Liver (tissue), 9 donors: ENCODE measurements around the gene HIVEP2. TPM values are rescaled to one million over a fixed set of nuclear protein-coding genes. Genes with fewer than 3 reads are reported as not detected.

Experiments used
- DNase-seq: peaks from one replicate; pipeline ENCODE4 v3.0.0-alpha.2; 2017; ENCODE audit warnings: low spot score
- H3K27ac ChIP-seq, 2 donors: one replicate each; pipeline ENCODE4 v1.7.0; 2013; ENCODE audit warnings: inconsistent platforms in 2 of 2, low read length in 2 of 2, control low read depth in 1 of 2, low read depth in 1 of 2, mild to moderate bottlenecking in 1 of 2
- H3K27me3 ChIP-seq, 4 donors: one replicate each; pipeline versions ENCODE4 v1.6.1 to v1.7.0; 2013; ENCODE audit warnings: low read length in 3 of 4, inconsistent platforms in 1 of 4, mild to moderate bottlenecking in 1 of 4, moderate library complexity in 1 of 4; ENCODE audit not compliant: control insufficient read depth in 4 of 4, insufficient read depth in 4 of 4
- H3K36me3 ChIP-seq, 4 donors: one replicate each; pipeline versions ENCODE4 v1.6.1 to v1.7.0; 2013; ENCODE audit warnings: low read length in 3 of 4, mild to moderate bottlenecking in 3 of 4, low read depth in 1 of 4, moderate library complexity in 1 of 4; ENCODE audit not compliant: control insufficient read depth in 4 of 4, insufficient read depth in 3 of 4
- H3K4me1 ChIP-seq, 4 donors: one replicate each; pipeline versions ENCODE4 v1.6.1 to v1.7.0; 2013; ENCODE audit warnings: low read length in 3 of 4, mild to moderate bottlenecking in 3 of 4, moderate library complexity in 1 of 4; ENCODE audit not compliant: control insufficient read depth in 4 of 4, insufficient read depth in 4 of 4
- H3K4me3 ChIP-seq, 3 donors: one replicate each; pipeline versions ENCODE4 v1.6.1 to v1.7.0; 2013; ENCODE audit warnings: low read length in 3 of 3, control low read depth in 1 of 3, low read depth in 1 of 3, mild to moderate bottlenecking in 1 of 3
- H3K9ac ChIP-seq, 2 donors: one replicate each; pipeline ENCODE4 v1.7.0; 2013; ENCODE audit warnings: low read length in 2 of 2, mild to moderate bottlenecking in 2 of 2, moderate library complexity in 2 of 2, control low read depth in 1 of 2, low read depth in 1 of 2
- H3K9me3 ChIP-seq, 4 donors: one replicate each; pipeline versions ENCODE4 v1.6.1 to v1.7.0; 2013; ENCODE audit warnings: low read length in 3 of 4; ENCODE audit not compliant: control insufficient read depth in 4 of 4
- CTCF ChIP-seq: fragments of 150-350 bp; IDR thresholded peaks from 2 replicates; pipeline ENCODE4 v1.5.1; 2017; ENCODE audit warnings: improper control_type of control experiment, low read depth, low read length; ENCODE audit not compliant: missing input control
- EGR1 ChIP-seq, 2 donors: IDR thresholded peaks; 2 replicates each; pipeline ENCODE4 v1.6.1; 2016 to 2018; ENCODE audit warnings: antibody characterized with exemption in 2 of 2, low read depth in 2 of 2
- FOXA1 ChIP-seq: IDR thresholded peaks from 2 replicates; pipeline ENCODE4 v1.6.1; 2016; ENCODE audit warnings: antibody characterized with exemption
- FOXA2 ChIP-seq: IDR thresholded peaks from 2 replicates; pipeline ENCODE4 v1.6.1; 2016; ENCODE audit warnings: antibody characterized with exemption
- GABPA ChIP-seq, 2 donors: IDR thresholded peaks in 1 of 2; conservative IDR thresholded peaks in 1 of 2; 2 replicates each; pipeline ENCODE4 v1.6.1; 2016; ENCODE audit warnings: antibody characterized with exemption in 2 of 2, mild to moderate bottlenecking in 1 of 2, moderate library complexity in 1 of 2
- HNF4A ChIP-seq, 2 donors: conservative IDR thresholded peaks; 2 replicates each; pipeline ENCODE4 v1.6.1; 2016; ENCODE audit warnings: antibody characterized with exemption in 2 of 2, mild to moderate bottlenecking in 2 of 2
- HNF4G ChIP-seq: IDR thresholded peaks from 2 replicates; pipeline ENCODE4 v1.6.1; 2016; ENCODE audit warnings: antibody characterized with exemption
- JUND ChIP-seq, 2 donors: IDR thresholded peaks; 2 replicates each; pipeline ENCODE4 v1.6.1; 2016; ENCODE audit warnings: antibody characterized with exemption in 2 of 2
- MAX ChIP-seq: IDR thresholded peaks from 2 replicates; pipeline ENCODE4 v1.6.1; 2016; ENCODE audit warnings: antibody characterized with exemption
- NR2F2 ChIP-seq: IDR thresholded peaks from 2 replicates; pipeline ENCODE4 v1.6.1; 2016; ENCODE audit warnings: antibody characterized with exemption
- RAD21 ChIP-seq, 2 donors: IDR thresholded peaks; 2 replicates each; pipeline ENCODE4 v1.6.1; 2016; ENCODE audit warnings: antibody characterized with exemption in 2 of 2, mild to moderate bottlenecking in 2 of 2
- REST ChIP-seq: IDR thresholded peaks from 2 replicates; pipeline ENCODE4 v1.6.1; 2016; ENCODE audit warnings: antibody characterized with exemption, mild to moderate bottlenecking
- RXRA ChIP-seq, 2 donors: IDR thresholded peaks; 2 replicates each; pipeline ENCODE4 v1.6.1; 2017 to 2018; ENCODE audit warnings: antibody characterized with exemption in 2 of 2, mild to moderate bottlenecking in 1 of 2
- SP1 ChIP-seq: IDR thresholded peaks from 2 replicates; pipeline ENCODE4 v1.6.1; 2018; ENCODE audit warnings: antibody characterized with exemption, mild to moderate bottlenecking
- TAF1 ChIP-seq: conservative IDR thresholded peaks from 2 replicates; pipeline ENCODE4 v1.6.1; 2016; ENCODE audit warnings: antibody characterized with exemption, mild to moderate bottlenecking
- YY1 ChIP-seq: IDR thresholded peaks from 2 replicates; pipeline ENCODE4 v1.6.1; 2016; ENCODE audit warnings: antibody characterized with exemption, mild to moderate bottlenecking
- WGBS: extraction: QIAGEN DNeasy Blood & Tissue Kit; methylation state at CpG from one replicate; pipeline ENCODE4 v1.1.7; 2013; 5-methylcytosine and 5-hydroxymethylcytosine counted together
- polyA plus RNA-seq, 2 donors: library from polyadenylated mRNA; stranded (reverse) in 1 of 2; unstranded in 1 of 2; fragments of 200-250 nt in 1 of 2; fragments of >200 nt in 1 of 2; fragmentation: Nextera tagmentation in 1 of 2; extraction: Ambion mirVana in 1 of 2; gene quantifications; one replicate each; pipeline versions ENCODE4 v1.2.1 to v1.2.3, GENCODE V29; 2013 to 2015
- total RNA-seq, 2 donors: library from RNA; depleted of rRNA; stranded (reverse); fragments of >200 nt; gene quantifications; one replicate each; pipeline ENCODE4 v1.2.3, GENCODE V29; 2014
- TF ChIP-seq, protein P1 (sequence below): IDR thresholded peaks from 2 replicates; pipeline ENCODE4 v1.6.1; 2016; ENCODE audit warnings: antibody characterized with exemption
- TF ChIP-seq, protein P2 (sequence below): IDR thresholded peaks from 2 replicates; pipeline ENCODE4 v1.6.1; 2016; ENCODE audit warnings: antibody characterized with exemption
- donor health status: healthy.
- donor health status: healthy.
- donor health status: healthy.
- donor health status: healthy.
- donor health status: healthy.

The HIVEP2 gene
- total and polyA plus RNA-seq, 4 donors: 0.82 to 6.6 (median 1.3) TPM

- H3K9ac ChIP-seq: no peak overlapping the region
- no peak overlapping the region for H3K27ac ChIP-seq
- H3K9me3 ChIP-seq: no peaks in the 10 kb centered on the region
- H3K4me3 ChIP-seq: no peak overlapping the region
- peaks cover 6 to 28% (median 14%) of the 10 kb centered on the region in 4 donors for H3K4me1 ChIP-seq
- DNase-seq: no peak
- H3K36me3 ChIP-seq: no peaks in the 10 kb centered on the region
- H3K27me3 ChIP-seq: no peaks in the 10 kb centered on the region
- no peak for TF ChIP-seq HNF4A (conservative IDR thresholded peaks at IDR 0.05)
- TF ChIP-seq TAF1: no peak
- TF ChIP-seq, protein P1, sequence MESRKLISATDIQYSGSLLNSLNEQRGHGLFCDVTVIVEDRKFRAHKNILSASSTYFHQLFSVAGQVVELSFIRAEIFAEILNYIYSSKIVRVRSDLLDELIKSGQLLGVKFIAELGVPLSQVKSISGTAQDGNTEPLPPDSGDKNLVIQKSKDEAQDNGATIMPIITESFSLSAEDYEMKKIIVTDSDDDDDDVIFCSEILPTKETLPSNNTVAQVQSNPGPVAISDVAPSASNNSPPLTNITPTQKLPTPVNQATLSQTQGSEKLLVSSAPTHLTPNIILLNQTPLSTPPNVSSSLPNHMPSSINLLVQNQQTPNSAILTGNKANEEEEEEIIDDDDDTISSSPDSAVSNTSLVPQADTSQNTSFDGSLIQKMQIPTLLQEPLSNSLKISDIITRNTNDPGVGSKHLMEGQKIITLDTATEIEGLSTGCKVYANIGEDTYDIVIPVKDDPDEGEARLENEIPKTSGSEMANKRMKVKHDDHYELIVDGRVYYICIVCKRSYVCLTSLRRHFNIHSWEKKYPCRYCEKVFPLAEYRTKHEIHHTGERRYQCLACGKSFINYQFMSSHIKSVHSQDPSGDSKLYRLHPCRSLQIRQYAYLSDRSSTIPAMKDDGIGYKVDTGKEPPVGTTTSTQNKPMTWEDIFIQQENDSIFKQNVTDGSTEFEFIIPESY: no peak
- no peak for TF ChIP-seq HNF4G
- TF ChIP-seq YY1: no peak
- TF ChIP-seq NR2F2: no peak
- no peak for TF ChIP-seq JUND (IDR thresholded peaks at IDR 0.05)
- WGBS: 82% methylated on average over 4 of the region's 4 CpGs
Measured at GRCh38 chr6:142843361-142843760, 101.6 kb downstream of the HIVEP2 start.

DNA sequence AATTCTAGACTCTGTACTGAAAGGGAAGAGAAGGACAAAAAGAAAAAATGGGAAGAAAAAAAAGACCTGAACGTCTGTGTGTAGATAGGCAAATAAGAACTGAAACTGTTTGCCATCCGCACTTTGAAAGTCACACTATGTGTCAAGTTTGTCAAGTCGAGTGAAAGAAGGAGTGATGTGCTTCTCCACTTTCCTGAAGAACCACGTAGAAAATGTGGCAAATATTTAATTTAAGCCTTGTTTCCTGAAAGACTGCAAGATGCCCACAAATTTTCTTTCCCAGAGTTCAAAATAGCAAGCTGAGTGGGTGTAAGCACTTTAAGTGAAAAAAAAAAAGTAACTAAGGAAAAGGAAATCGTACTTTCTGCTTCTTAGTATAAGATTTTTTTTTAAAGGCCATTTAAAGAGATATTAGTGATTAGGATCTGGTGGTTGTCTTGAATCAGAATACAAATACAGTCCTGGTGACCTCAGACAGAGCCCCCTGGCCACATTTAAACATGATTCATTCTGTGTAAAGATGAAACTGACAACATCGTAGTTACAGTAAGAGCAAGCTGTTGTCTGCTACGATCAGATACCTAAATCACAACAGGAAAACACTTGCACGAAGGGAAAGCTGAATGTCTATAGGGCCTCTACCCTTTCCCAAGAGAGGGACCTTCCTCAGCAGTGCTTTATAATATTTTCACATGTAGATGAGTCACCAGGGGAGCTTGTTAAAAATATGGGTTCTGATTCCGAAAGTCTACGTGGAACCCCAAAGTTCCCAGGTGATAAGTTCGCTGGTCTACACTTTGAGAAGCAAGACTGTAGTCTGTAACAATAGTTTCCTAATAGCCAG lies 102.3 kb downstream of the HIVEP2 start:
- no peaks in the 10 kb centered on the region for H3K36me3 ChIP-seq
- DNase-seq: no peak
- no peaks in the 10 kb centered on the region for H3K27me3 ChIP-seq
- no peaks in the 10 kb centered on the region for H3K9me3 ChIP-seq
- no peak overlapping the region for H3K9ac ChIP-seq
- no peak overlapping the region for H3K4me3 ChIP-seq
- 72% methylated on average over 11 of the region's 11 CpGs for WGBS
- peak overlapping the region in 1 of 2 donors; percentile 11 for H3K27ac ChIP-seq
- H3K4me1 ChIP-seq: peaks cover 6 to 28% (median 14%) of the 10 kb centered on the region in 4 donors
- no peak for TF ChIP-seq JUND (IDR thresholded peaks at IDR 0.05)
- no peak for TF ChIP-seq MAX
- TF ChIP-seq CTCF: no peak
- TF ChIP-seq REST: no peak
- TF ChIP-seq TAF1: no peak
- TF ChIP-seq RXRA (IDR thresholded peaks at IDR 0.05): no peak
- TF ChIP-seq HNF4G: no peak
- no peak for TF ChIP-seq YY1
- no peak for TF ChIP-seq EGR1 (IDR thresholded peaks at IDR 0.05; ENCODE audit: low read depth in 2 of 2)
- no peak for TF ChIP-seq SP1
- no peak for TF ChIP-seq FOXA2
- no peak for TF ChIP-seq RAD21 (IDR thresholded peaks at IDR 0.05)
- no peak for TF ChIP-seq NR2F2
- no peak for TF ChIP-seq FOXA1
- no peak for TF ChIP-seq GABPA (IDR thresholded peaks at IDR 0.05 in 1 of 2, conservative IDR thresholded peaks at IDR 0.05 in 1 of 2)
- TF ChIP-seq, protein P2, sequence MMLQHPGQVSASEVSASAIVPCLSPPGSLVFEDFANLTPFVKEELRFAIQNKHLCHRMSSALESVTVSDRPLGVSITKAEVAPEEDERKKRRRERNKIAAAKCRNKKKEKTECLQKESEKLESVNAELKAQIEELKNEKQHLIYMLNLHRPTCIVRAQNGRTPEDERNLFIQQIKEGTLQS: no peak
- TF ChIP-seq, protein P1: no peak
- TF ChIP-seq HNF4A (conservative IDR thresholded peaks at IDR 0.05): no peak
